AG09319 (cell line): ENCODE measurements around the gene ZBTB7C.

ENCODE experiments used
- DNase-seq: peaks from one replicate; pipeline ENCODE4 v3.0.0-alpha.2; 2010; ENCODE audit warnings: low read depth; ENCODE audit errors: extremely low read depth
- TF ChIP-seq, protein P1 (sequence below): IDR thresholded peaks from 2 replicates; pipeline ENCODE4 v1.5.1; 2011; ENCODE audit warnings: low read depth, mild to moderate bottlenecking, inconsistent platforms, low read length, moderate library complexity

The ZBTB7C gene

GRCh38 chr18:48045744-48046143 is 363.4 kb downstream of the ZBTB7C start:
- TF ChIP-seq, protein P1, sequence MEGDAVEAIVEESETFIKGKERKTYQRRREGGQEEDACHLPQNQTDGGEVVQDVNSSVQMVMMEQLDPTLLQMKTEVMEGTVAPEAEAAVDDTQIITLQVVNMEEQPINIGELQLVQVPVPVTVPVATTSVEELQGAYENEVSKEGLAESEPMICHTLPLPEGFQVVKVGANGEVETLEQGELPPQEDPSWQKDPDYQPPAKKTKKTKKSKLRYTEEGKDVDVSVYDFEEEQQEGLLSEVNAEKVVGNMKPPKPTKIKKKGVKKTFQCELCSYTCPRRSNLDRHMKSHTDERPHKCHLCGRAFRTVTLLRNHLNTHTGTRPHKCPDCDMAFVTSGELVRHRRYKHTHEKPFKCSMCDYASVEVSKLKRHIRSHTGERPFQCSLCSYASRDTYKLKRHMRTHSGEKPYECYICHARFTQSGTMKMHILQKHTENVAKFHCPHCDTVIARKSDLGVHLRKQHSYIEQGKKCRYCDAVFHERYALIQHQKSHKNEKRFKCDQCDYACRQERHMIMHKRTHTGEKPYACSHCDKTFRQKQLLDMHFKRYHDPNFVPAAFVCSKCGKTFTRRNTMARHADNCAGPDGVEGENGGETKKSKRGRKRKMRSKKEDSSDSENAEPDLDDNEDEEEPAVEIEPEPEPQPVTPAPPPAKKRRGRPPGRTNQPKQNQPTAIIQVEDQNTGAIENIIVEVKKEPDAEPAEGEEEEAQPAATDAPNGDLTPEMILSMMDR, result no peak
- no peak for DNase-seq

DNA sequence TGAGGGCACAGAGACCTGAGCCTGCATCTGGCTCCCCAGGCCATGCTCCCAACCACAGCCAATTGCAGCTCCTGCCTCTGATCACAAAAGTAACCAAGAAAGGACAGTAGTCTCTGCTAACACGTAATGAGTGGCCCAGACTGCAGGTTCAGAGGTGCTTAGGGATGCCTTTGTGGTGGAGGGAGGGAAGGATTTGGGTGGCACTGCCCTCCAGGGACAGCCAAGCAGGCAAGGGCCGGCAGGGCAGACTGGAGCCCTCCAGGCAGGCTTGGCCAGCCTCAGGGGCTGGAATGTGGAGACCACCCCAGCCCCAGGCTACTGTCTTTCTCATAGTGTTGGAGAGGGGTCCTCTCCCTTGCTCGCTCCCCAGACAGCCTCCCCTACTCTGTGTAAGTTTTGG is 364.2 kb downstream of the ZBTB7C start:
- no peak for DNase-seq
- TF ChIP-seq, protein P1, result no peak

DNA sequence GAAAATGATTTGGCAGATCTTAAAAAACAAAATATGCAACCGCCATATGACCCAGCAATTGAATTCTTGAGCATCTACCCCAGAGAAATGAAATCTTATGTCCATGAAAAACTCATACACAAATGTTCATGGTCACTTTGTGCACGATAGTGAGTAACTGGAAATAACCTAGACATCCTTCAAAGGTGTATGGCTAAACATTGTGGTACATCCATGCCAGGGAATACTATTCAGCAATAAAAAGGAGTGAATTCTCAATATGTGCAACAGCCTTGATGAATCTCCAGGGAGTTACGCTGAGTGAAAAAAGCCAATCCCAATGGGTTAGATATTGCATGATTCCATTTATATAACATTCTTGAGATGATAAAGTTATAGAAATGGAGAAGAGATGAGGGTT is 366.0 kb downstream of the ZBTB7C start:
- TF ChIP-seq, protein P1, result no peak
- no peak for DNase-seq

- TF ChIP-seq, protein P1, result no peak
- DNase-seq, result no peak
These were observed 366.8 kb downstream of the ZBTB7C start for GRCh38 chr18:48042431-48042830.

- no peak for DNase-seq
- TF ChIP-seq, protein P1, result no peak
These were observed 368.6 kb downstream of the ZBTB7C start for GRCh38 chr18:48040457-48041110.

GRCh38 chr18:48039769-48040215 is 369.4 kb downstream of the ZBTB7C start:
- TF ChIP-seq, protein P1, result no peak
- no peak for DNase-seq

DNA sequence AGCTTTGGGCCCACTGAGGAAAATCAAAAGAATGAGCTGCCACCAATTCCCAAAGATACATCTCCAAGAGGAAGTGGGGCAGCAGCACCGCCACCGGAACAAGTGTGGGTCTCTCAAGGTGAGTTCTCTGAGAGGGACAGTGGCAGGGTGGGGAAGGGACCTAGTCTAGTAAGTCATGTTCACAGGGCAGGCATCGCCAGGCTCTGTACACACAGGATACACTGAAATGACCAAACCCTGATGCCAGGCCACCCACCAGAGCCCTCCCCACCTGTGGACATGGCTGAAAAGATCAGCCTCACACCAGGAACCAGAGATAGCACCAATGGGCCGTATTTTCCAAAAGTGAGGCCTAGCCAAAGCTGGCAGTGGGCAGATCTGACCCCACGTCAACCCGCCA is 370.5 kb downstream of the ZBTB7C start:
- DNase-seq, result no peak
- TF ChIP-seq, protein P1, result no peak
